Thymus (tissue), 11 donors: ENCODE data around the gene NPIPA8. TPM values are rescaled to one million over a fixed set of nuclear protein-coding genes. Genes with fewer than 3 reads are reported as not detected.
"Not testable (repeated sequence)": the region's sequence is repeated elsewhere in the genome, so short reads cannot be mapped to it uniquely, and the experiment has no call there.

Source experiments
- DNase-seq, 9 donors: peaks; one replicate each; pipeline ENCODE4 v3.0.0-alpha.2; 2013; ENCODE audit warnings: low spot score in 9 of 9, low read depth in 6 of 9, missing footprints in 1 of 9
- H3K27ac ChIP-seq, 2 donors: one replicate each; pipeline ENCODE4 v1.5.1; 2013; ENCODE audit warnings: control low read depth in 1 of 2, low read depth in 1 of 2, low read length in 1 of 2, mild to moderate bottlenecking in 1 of 2, moderate library complexity in 1 of 2
- H3K27me3 ChIP-seq, 2 donors: one replicate each; pipeline ENCODE4 v1.5.1; 2013; ENCODE audit warnings: low read length in 1 of 2; ENCODE audit not compliant: control insufficient read depth in 2 of 2, insufficient read depth in 1 of 2
- H3K36me3 ChIP-seq, 2 donors: one replicate each; pipeline ENCODE4 v1.5.1; 2013; ENCODE audit warnings: low read length in 1 of 2, mild to moderate bottlenecking in 1 of 2, moderate library complexity in 1 of 2; ENCODE audit not compliant: control insufficient read depth in 2 of 2, insufficient read depth in 2 of 2
- H3K4me1 ChIP-seq, 2 donors: one replicate each; pipeline ENCODE4 v1.5.1; 2013; ENCODE audit warnings: low read length in 2 of 2; ENCODE audit not compliant: control insufficient read depth in 2 of 2, insufficient read depth in 2 of 2
- H3K4me3 ChIP-seq, 2 donors: one replicate each; pipeline ENCODE4 v1.5.1; 2013; ENCODE audit warnings: low read length in 2 of 2, control low read depth in 1 of 2, mild to moderate bottlenecking in 1 of 2
- H3K9me3 ChIP-seq, 2 donors: one replicate each; pipeline ENCODE4 v1.5.1; 2013; ENCODE audit warnings: low read length in 1 of 2, mild to moderate bottlenecking in 1 of 2; ENCODE audit not compliant: control insufficient read depth in 2 of 2, insufficient read depth in 1 of 2
- WGBS: extraction: QIAGEN DNeasy Blood & Tissue Kit; methylation state at CpG from one replicate; pipeline ENCODE4 v1.1.7; 2013; 5-methylcytosine and 5-hydroxymethylcytosine counted together
- polyA plus RNA-seq: library from polyadenylated mRNA; stranded (reverse); fragments of 200-250 nt; gene quantifications from one replicate; pipeline ENCODE4 v1.2.3, GENCODE V29; 2013
- total RNA-seq: library from RNA; stranded (reverse); fragments of 120-200 nt; gene quantifications from one replicate; pipeline ENCODE4 v1.2.4, GENCODE V29; 2013
- donor health status: healthy.

The NPIPA8 gene
- total and polyA plus RNA-seq, 2 donors = 0.05 to 0.11 TPM

GRCh38 chr16:18341417-18341960 lies 5.0 kb upstream of the NPIPA8 start:
- not testable (repeated sequence) for H3K4me1 ChIP-seq, H3K4me3 ChIP-seq, H3K27me3 ChIP-seq, DNase-seq, H3K36me3 ChIP-seq, H3K9me3 ChIP-seq, H3K27ac ChIP-seq
- 92% methylated on average over 2 of the region's 28 CpGs for WGBS

GRCh38 chr16:18339210-18339609 lies 2.7 kb upstream of the NPIPA8 start:
- not testable (repeated sequence) for DNase-seq

GRCh38 chr16:18311811-18312210 lies 24.7 kb downstream of the NPIPA8 start:
- not testable (repeated sequence) for H3K36me3 ChIP-seq, H3K4me1 ChIP-seq, H3K27ac ChIP-seq, H3K27me3 ChIP-seq, H3K4me3 ChIP-seq, DNase-seq, H3K9me3 ChIP-seq
- WGBS = no CpG with 5 or more reads among the region's 6 CpGs

More at GRCh38 chr16:18339210-18339609, 2.7 kb upstream of the NPIPA8 start:
- H3K4me1 ChIP-seq, H3K4me3 ChIP-seq, H3K9me3 ChIP-seq, H3K27me3 ChIP-seq, H3K36me3 ChIP-seq, H3K27ac ChIP-seq: not testable (repeated sequence)
- WGBS = 95% methylated on average over 8 of the region's 24 CpGs

- not testable (repeated sequence) for H3K27me3 ChIP-seq, H3K4me3 ChIP-seq, H3K9me3 ChIP-seq, H3K27ac ChIP-seq, H3K4me1 ChIP-seq, H3K36me3 ChIP-seq, DNase-seq
- WGBS = no CpG with 5 or more reads among the region's 2 CpGs
Observed at GRCh38 chr16:18309159-18309558, 27.4 kb downstream of the NPIPA8 start.

- H3K27me3 ChIP-seq, H3K36me3 ChIP-seq, DNase-seq, H3K27ac ChIP-seq, H3K4me3 ChIP-seq, H3K9me3 ChIP-seq, H3K4me1 ChIP-seq: not testable (repeated sequence)
- 96% methylated on average over 1 of the region's 3 CpGs for WGBS
Observed at GRCh38 chr16:18307241-18307640, 29.3 kb downstream of the NPIPA8 start.

- H3K4me1 ChIP-seq, H3K27me3 ChIP-seq, H3K36me3 ChIP-seq, H3K9me3 ChIP-seq, H3K4me3 ChIP-seq, H3K27ac ChIP-seq, DNase-seq: not testable (repeated sequence)
- WGBS = 83% methylated on average over 4 of the region's 5 CpGs
Observed at GRCh38 chr16:18306066-18306465, 30.5 kb downstream of the NPIPA8 start.

- not testable (repeated sequence) for H3K27me3 ChIP-seq, H3K4me1 ChIP-seq, DNase-seq, H3K9me3 ChIP-seq, H3K36me3 ChIP-seq, H3K27ac ChIP-seq, H3K4me3 ChIP-seq
- 96% methylated on average over 5 of the region's 15 CpGs for WGBS
Observed at GRCh38 chr16:18303059-18303706, 33.4 kb downstream of the NPIPA8 start.

- not testable (repeated sequence) for H3K4me1 ChIP-seq, H3K27me3 ChIP-seq, H3K9me3 ChIP-seq, DNase-seq, H3K27ac ChIP-seq, H3K4me3 ChIP-seq, H3K36me3 ChIP-seq
- no CpG with 5 or more reads among the region's 1 CpG for WGBS
Observed at GRCh38 chr16:18297714-18298113, 38.8 kb downstream of the NPIPA8 start.

GRCh38 chr16:18296931-18297330 lies 39.6 kb downstream of the NPIPA8 start:
- not testable (repeated sequence) for H3K27me3 ChIP-seq, H3K9me3 ChIP-seq, DNase-seq, H3K4me3 ChIP-seq, H3K4me1 ChIP-seq, H3K36me3 ChIP-seq, H3K27ac ChIP-seq
- WGBS = no CpG with 5 or more reads among the region's 7 CpGs
